OCI-M1 (cell line): ENCODE data around the gene PRRG3.
"Not testable (repeated sequence)": the region's sequence is repeated elsewhere in the genome, so short reads cannot be mapped to it uniquely, and the experiment has no call there.

Source experiments
- DNase-seq: peaks from one replicate; lab custom pipeline; 2025; lab: John Stamatoyannopoulos, UW

Gene PRRG3

GRCh38 chrX:151694661-151695582, at the start of gene PRRG3:
Gene PRRG3 (plus strand): TSS chrX:151695458. CDS start chrX:151698815, 3,357 bp downstream.
- no peak for DNase-seq

DNA sequence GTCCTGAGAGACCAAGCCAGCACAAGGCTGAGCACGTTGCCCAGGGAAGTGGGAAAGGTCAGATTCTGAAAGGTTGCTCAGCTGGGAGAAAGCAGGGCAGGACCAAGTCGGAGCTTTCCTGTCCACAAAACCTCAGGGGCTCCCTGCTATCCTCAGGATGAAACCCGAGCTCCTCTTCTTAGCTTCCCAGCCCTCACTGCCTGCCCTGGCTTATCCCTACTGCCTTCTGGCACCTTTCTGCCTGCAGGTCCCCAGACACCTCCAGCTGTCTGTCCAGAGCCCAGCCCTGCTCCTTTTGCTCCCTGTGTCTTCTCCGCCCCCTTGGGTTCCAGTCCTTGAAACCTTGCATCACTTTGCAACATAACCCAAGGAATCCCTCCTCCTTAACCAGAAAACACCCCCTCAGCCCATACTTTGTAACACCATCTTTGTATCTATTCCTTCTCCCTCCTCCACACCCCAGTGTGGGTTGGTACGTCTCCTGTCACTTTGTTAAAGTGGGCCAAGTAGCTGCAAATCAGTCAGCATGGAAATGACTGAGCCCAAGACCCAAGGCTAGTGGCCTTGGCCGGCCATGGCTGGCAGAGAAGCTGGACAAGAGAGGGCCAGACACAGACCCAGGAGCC, 20.0 kb upstream of the PRRG3 start:
- DNase-seq: no peak

DNA sequence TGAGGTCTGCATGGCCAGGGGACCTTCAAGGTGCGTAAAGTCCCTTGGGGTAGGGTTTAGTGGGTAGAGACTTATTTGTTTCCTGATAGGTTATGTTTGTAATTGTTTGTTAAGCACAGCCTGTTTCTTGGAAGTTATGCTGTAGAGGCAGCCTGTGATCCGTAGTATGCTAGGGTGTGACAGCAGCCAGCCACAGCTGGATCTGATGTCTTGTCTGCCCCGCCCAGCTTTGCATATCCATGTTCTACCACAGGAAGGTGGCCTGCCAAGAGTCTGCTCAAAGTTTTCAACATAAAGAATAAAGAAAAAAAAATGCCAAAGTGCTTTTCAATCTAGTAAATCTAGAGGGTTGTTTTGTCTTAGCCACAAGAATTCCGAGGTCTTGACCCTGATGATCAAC, 19.1 kb upstream of the PRRG3 start:
- DNase-seq: no peak

DNA sequence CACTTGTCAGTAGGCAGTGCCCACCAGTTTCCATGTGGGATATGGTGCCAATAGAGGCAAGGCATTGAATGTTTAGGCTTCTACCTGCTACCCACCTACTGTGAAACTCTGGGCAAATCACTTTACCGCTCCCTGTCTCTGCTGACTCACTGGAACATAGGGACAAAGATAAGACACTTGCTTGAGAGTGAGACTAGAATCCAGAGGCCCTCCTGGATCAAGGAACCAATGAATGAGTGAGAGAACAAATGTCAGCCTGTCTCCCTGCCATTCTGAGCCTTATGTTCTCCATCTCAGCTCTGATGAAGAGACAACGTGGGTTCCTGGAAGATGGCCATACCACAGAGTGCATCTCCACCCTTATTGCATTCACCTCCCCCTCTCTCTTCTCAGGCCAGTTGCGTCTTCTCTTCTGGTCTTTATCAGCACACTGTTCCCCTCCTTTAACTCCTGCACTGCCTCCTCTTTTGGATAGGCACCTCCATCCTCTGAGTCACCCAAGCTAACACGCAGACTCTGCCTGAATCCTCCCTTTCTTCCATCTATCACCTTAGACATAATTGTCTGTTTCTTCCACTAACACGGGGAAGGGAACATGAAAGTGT, 15.4 kb upstream of the PRRG3 start:
- DNase-seq: peak; percentile 29

- peak; percentile 72 for DNase-seq
These were observed 14.5 kb upstream of the PRRG3 start for GRCh38 chrX:151680805-151681204.

DNA sequence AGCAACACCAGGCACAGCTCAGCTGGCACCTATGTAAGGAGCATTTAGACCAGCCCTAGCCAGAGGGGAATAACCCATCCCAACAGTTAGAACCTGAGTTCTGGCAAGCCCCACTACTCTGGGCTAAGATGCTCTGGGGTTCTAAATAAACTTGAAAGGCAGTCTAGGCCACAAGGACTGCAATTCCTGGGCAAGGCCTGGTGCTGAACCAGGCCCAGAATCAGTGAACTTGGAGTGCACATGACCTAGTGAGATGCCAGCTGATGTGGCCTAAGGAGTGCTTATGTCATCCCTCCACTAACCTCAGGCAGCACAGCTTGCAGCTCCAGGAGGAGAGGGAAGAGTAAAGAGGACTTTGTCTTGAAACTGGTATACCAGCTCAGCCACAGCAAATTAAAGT, 7.6 kb upstream of the PRRG3 start:
- no peak for DNase-seq

GRCh38 chrX:151688695-151689094, 6.6 kb upstream of the PRRG3 start:
- DNase-seq: no peak

DNA sequence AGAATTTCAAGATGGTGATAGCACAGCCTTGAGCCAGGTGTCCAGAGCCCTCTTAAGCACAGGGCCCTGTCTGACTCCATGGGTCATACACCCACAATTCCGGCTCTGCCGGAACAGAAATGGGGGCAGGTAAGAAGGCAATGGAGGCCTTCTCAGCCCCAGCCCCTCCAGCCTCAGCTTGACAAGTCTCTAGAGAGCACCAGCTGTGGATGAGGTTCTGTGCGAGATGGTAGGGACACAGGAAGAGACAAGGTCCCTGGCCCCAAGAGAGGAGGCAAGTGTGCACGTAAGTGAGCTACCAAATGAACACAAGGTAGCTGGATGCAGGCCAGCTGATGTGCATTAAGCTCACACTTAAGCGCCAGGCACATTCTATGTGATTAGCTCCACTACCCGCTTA, 2.4 kb upstream of the PRRG3 start:
- DNase-seq: no peak

- DNase-seq: no peak
These were observed 1.1 kb upstream of the PRRG3 start for GRCh38 chrX:151694121-151694520.

DNA sequence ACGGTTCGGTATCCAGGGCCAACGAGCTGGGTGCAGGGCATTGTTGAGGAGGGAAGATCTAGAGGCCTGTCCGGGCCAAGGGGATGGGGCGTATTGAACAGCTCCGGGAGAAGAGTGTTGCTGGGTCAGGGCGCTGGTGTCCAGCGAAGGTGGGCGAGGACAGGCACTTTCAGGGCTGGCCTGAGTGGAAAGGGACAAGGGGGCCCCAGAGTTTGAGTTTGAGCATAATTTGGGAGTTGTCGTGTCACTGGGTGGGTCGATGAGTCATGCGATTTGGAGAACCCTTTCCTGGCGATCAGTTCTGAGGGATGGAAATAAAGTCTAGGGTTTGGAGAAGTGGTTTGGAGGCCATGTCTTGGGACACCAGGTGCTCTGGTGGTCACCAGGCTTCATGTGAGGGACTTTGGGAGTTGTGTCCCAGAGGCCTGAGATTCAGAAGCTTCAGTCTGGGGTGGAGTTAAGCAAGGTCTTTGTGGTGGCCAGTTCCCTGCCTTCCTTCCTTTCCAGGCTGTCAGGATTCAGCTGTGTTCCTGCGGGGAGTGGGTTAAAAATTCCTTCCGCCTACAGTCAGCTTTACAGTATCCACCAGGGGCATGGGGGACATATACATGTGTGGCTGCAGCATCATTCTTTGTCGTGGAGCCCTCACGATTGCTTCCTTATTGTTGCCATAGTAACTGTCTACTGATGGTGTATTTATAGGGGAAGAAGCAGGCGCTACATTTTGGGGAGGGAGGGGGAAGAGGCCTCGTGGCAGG, 504 bp downstream of the PRRG3 start:
- no peak for DNase-seq

GRCh38 chrX:151697082-151697481, 1.8 kb downstream of the PRRG3 start:
- not testable (repeated sequence) for DNase-seq

DNA sequence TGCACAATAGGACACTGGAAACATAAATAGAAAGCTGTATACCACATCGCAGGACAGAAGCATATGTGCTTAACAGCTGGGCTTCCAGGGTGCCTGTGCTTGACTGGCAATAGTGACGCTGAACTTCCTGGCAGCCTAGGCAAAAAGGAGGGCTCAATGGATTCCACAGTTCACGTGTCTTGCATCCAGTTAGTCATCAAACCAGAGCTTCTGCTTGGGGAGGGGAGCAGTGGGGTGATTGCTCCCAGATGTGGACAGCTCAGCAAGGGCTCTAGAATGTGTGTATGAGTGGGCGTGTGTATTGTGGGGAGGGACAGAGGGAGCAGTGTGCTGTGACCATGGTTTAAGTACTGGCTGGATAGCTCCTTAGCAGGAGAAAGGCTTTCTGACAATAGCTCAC, 2.3 kb downstream of the PRRG3 start:
- no peak for DNase-seq

DNA sequence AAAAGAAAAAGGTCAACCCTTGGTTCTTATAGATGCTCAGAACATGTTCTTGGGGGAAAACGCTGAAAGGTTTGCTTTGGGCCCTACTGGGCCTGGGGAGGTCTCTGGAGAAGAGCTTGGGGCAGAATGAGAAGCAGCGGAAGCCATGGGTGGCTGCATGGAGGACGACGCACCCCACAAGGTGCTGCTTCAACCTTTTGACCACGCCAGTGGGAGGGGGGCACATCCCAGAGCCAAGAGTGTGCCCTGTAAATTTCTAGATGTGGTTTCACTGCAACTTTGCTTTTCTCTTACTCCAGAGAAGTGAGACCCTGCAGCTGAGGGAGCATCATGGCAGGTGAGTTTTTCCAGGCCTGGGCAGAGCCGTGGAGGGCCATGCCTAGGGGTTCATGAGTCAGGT, 3.2 kb downstream of the PRRG3 start:
- DNase-seq: no peak

- no peak for DNase-seq
These were observed 4.5 kb downstream of the PRRG3 start for GRCh38 chrX:151699746-151700145.

DNA sequence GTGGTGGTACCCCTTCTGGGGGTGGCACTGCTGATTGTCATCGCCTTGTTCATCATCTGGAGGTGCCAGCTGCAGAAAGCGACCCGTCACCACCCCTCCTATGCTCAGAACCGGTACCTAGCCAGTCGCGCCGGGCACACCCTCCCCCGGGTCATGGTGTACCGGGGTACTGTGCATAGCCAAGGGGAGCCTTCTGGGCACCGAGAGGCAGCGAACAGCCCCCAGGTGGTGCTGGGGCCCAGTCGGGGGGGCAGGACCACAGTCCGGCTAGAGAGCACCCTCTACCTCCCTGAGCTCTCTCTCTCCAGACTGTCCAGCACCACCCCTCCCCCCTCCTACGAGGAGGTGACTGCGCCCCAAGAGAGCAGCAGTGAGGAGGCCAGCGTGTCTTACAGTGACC, 5.3 kb downstream of the PRRG3 start:
- no peak for DNase-seq

GRCh38 chrX:151701071-151701470, 5.8 kb downstream of the PRRG3 start:
- no peak for DNase-seq

DNA sequence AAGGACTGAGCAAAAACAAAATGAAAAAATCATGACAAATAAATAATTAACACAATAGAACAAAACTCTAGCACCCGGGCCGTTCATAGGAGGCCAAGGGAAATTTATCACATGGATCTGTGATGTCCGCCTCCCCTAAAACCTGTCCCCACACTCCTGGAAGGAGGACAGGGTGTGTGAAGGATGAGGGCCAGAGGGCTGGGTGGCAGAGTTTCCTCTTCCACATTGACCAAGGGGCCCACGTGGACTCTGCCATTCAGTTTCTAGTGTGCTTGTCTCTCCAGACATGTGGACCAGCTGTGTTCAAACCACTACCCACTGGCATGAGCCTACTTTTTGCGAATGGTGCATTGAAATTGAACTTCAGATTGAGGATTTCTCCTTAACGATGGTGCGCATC, 6.3 kb downstream of the PRRG3 start:
- no peak for DNase-seq

- DNase-seq: no peak
These were observed 6.9 kb downstream of the PRRG3 start for GRCh38 chrX:151702026-151702714.

DNA sequence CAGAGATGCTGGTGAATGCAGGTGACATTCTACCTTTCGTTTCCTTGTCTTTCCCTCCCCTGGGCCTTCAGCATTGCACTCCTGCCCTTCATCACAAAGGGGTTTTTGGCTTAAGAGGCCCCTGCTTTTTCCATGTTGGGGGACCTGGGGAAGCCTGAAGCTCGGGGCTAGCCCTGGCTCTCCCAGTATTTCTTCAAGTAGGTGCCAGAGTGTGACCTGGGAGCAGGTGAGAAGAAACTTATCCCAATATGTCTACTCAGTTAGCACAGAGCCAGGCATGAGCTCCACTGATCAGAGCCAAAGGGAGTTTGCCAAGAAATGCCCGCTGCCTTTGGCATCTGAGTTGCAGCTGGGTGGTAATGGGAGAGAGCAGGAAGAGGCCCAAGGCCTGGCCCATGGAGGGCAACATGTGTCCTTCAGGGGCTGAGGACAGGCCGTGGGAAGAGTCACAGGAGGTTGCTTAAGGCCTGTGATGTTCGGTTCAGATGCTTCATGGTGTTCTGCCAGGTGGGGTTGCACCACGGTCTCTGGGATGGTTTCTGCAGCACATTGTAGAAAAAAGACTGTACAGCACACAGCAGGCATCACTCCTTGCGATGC, 7.6 kb downstream of the PRRG3 start:
- no peak for DNase-seq

- no peak for DNase-seq
These were observed 8.2 kb downstream of the PRRG3 start for GRCh38 chrX:151703487-151703886.

GRCh38 chrX:151704041-151704663, 8.9 kb downstream of the PRRG3 start:
- DNase-seq: no peak
